ENCODE measurements around the gene TRABD2A. TPM values are rescaled to one million over a fixed set of nuclear protein-coding genes. Genes with fewer than 3 reads are reported as not detected.

Gene TRABD2A
- total and polyA plus RNA-seq, 2 of the 13 experiments (the other 11 are each of a cell fraction or from before 2014, with no cell fraction given) = 0.15 TPM; not detected in 1

GRCh38 chr2:84919885-84920580 is 39.1 kb upstream of the TRABD2A start (continued):
- TF ChIP-seq ZNF318 (CRISPR knock-in tag; IDR thresholded peaks at IDR 0.05) (no peak), ZNF432 (CRISPR knock-in tag; IDR thresholded peaks at IDR 0.05; ENCODE audit: borderline replicate concordance) (no peak), HES4 (CRISPR knock-in tag; IDR thresholded peaks at IDR 0.05; ENCODE audit: borderline replicate concordance) (no peak), KLF13 (CRISPR knock-in tag; IDR thresholded peaks at IDR 0.05) (no peak), ZBTB25 (CRISPR knock-in tag; IDR thresholded peaks at IDR 0.05) (peak; percentile 62; the same call in 1 of the 2 replicates), HOXA5 (CRISPR knock-in tag; IDR thresholded peaks at IDR 0.05) (no peak), ZNF570 (CRISPR knock-in tag; IDR thresholded peaks at IDR 0.05; ENCODE audit: borderline replicate concordance) (no peak), ZNF777 (CRISPR knock-in tag; IDR thresholded peaks at IDR 0.05) (no peak), ATF2 (CRISPR knock-in tag; IDR thresholded peaks at IDR 0.05) (peak; percentile 57; the same call in 1 of the 2 replicates), ZNF136 (CRISPR knock-in tag; IDR thresholded peaks at IDR 0.05; ENCODE audit: low read depth) (no peak), SAFB2 (CRISPR knock-in tag; IDR thresholded peaks at IDR 0.05; ENCODE audit: borderline replicate concordance, low read depth) (no peak), ZNF597 (CRISPR knock-in tag; IDR thresholded peaks at IDR 0.05) (no peak), HNRNPLL (IDR thresholded peaks at IDR 0.05; ENCODE audit: low read depth, low read length, poor library complexity, severe bottlenecking) (no peak), KMT2A (CRISPR knock-in tag; IDR thresholded peaks at IDR 0.05) (no peak), NCOA2 (CRISPR knock-in tag; IDR thresholded peaks at IDR 0.05) (peak; percentile 68)
